PC-3 (cell line): ENCODE results near the gene CCNT1. TPM values are rescaled to one million over a fixed set of nuclear protein-coding genes. Genes with fewer than 3 reads are reported as not detected.

ENCODE experiments used
- ATAC-seq: fragments of 200-7000 bp; cut with Tn5 transposase; 2 replicates; pipeline ENCODE4 v1.9.1; 2020; ENCODE audit warnings: mild to moderate bottlenecking, moderate library complexity
- BruUV-seq: library from RNA; stranded (reverse); fragments of 400-500 nt; replicated peaks from 2 replicates; lab custom pipeline; 2021; lab: Mats Ljungman, UMichigan
- CTCF ChIA-PET: fragments of 300-600 bp; sonication (Branson Sonifier 250); formaldehyde crosslinking; loops from one replicate; lab custom pipeline; 2022; ENCODE audit warnings: antibody characterized with exemption; lab: Charles Lee
- POLR2A ChIA-PET: fragments of 300-600 bp; sonication (Branson Sonifier 250); formaldehyde crosslinking; loops from one replicate; lab custom pipeline; 2022; ENCODE audit warnings: antibody characterized with exemption; ENCODE audit not compliant: unreplicated experiment; lab: Charles Lee
- DNase-seq: peaks from one replicate; pipeline ENCODE4 v3.0.0-alpha.2; 2015
- H2AFZ ChIP-seq: fragments of 300-600 bp; sonication (generic); 2 replicates; pipeline ENCODE4 v1.6.0; 2016; ENCODE audit warnings: antibody characterized with exemption, low read length
- H3F3A ChIP-seq: fragments of 300-600 bp; sonication (generic); one replicate; pipeline ENCODE4 v1.6.0; 2017; ENCODE audit warnings: antibody characterized with exemption, low read length, control low read depth, mild to moderate bottlenecking; ENCODE audit not compliant: unreplicated experiment
- H3K27ac ChIP-seq: fragments of 300-600 bp; sonication (generic); 2 replicates; pipeline ENCODE4 v1.5.1; 2016; ENCODE audit warnings: mild to moderate bottlenecking, low read length
- H3K27me3 ChIP-seq: fragments of 300-600 bp; sonication (generic); 2 replicates; pipeline ENCODE4 v1.6.1; 2016; ENCODE audit warnings: low read length, mixed read lengths
- H3K36me3 ChIP-seq: fragments of 300-600 bp; sonication (generic); 2 replicates; pipeline ENCODE4 v1.6.1; 2016; ENCODE audit warnings: low read depth, mixed run types, low read length, mixed read lengths
- H3K4me1 ChIP-seq: fragments of 300-600 bp; sonication (generic); 2 replicates; pipeline ENCODE4 v1.5.1; 2016; ENCODE audit warnings: low read length; ENCODE audit not compliant: insufficient read depth
- H3K4me2 ChIP-seq: fragments of 300-600 bp; sonication (generic); 2 replicates; pipeline ENCODE4 v1.6.0; 2016; ENCODE audit warnings: low read length
- H3K4me3 ChIP-seq: fragments of 300-600 bp; sonication (generic); 2 replicates; pipeline ENCODE4 v1.5.1; 2016; ENCODE audit warnings: mild to moderate bottlenecking, low read length, mixed read lengths
- H3K79me2 ChIP-seq: fragments of 300-600 bp; sonication (generic); 2 replicates; pipeline ENCODE4 v1.6.1; 2017; ENCODE audit warnings: low read length, mixed read lengths
- H3K9ac ChIP-seq: fragments of 300-600 bp; sonication (generic); 2 replicates; pipeline ENCODE4 v1.6.0; 2016; ENCODE audit warnings: mild to moderate bottlenecking, low read length
- H3K9me2 ChIP-seq: fragments of 300-600 bp; sonication (generic); replicated peaks from 2 replicates; pipeline ENCODE4 v1.6.1; 2016; ENCODE audit warnings: mixed run types, low read length, mixed read lengths
- H3K9me3 ChIP-seq: fragments of 300-600 bp; sonication (generic); 2 replicates; pipeline ENCODE4 v1.6.1; 2016; ENCODE audit warnings: low read length, mixed read lengths
- H4K20me1 ChIP-seq: fragments of 300-600 bp; sonication (generic); 2 replicates; pipeline ENCODE4 v1.6.1; 2016; ENCODE audit warnings: low read length, mixed read lengths
- EZH2 ChIP-seq: fragments of 300-600 bp; sonication (generic); IDR thresholded peaks from one replicate; pipeline ENCODE4 v1.6.1; 2017; ENCODE audit warnings: antibody characterized with exemption, mild to moderate bottlenecking, low read length; ENCODE audit not compliant: unreplicated experiment
- EZH2phosphoT487 ChIP-seq: fragments of 300-600 bp; sonication (generic); IDR thresholded peaks from 2 replicates; pipeline ENCODE4 v1.6.1; 2018; ENCODE audit warnings: mild to moderate bottlenecking, antibody characterized with exemption, low read length, borderline replicate concordance
- intact Hi-C: fragments of 100-400 bp; cut with micrococcal nuclease; formaldehyde crosslinking; loops from 2 replicates; pipeline ENCODE4 v1.9.0; 2023
- total RNA-seq: library from RNA; depleted of rRNA; stranded (reverse); fragments of >200 nt; gene quantifications from 2 replicates; pipeline ENCODE4 v1.2.3, GENCODE V29; 2014
- TF ChIP-seq, protein P1 (sequence below): fragments of 300-600 bp; sonication (generic); conservative IDR thresholded peaks from 2 replicates; pipeline ENCODE4 v1.5.1; 2017; ENCODE audit warnings: antibody characterized with exemption, low read depth, mild to moderate bottlenecking, low read length

Gene CCNT1
- total RNA-seq, 1 experiment from 2014 or later: 20.7 TPM

- TF ChIP-seq, protein P1, sequence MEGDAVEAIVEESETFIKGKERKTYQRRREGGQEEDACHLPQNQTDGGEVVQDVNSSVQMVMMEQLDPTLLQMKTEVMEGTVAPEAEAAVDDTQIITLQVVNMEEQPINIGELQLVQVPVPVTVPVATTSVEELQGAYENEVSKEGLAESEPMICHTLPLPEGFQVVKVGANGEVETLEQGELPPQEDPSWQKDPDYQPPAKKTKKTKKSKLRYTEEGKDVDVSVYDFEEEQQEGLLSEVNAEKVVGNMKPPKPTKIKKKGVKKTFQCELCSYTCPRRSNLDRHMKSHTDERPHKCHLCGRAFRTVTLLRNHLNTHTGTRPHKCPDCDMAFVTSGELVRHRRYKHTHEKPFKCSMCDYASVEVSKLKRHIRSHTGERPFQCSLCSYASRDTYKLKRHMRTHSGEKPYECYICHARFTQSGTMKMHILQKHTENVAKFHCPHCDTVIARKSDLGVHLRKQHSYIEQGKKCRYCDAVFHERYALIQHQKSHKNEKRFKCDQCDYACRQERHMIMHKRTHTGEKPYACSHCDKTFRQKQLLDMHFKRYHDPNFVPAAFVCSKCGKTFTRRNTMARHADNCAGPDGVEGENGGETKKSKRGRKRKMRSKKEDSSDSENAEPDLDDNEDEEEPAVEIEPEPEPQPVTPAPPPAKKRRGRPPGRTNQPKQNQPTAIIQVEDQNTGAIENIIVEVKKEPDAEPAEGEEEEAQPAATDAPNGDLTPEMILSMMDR: no peak
- TF ChIP-seq EZH2phosphoT487 (no peak), EZH2 (no peak)
- Histone ChIP-seq H3K4me2 (no peak overlapping the region), H3K36me3 (no peaks in the 10 kb centered on the region), H3K27ac (no peak overlapping the region), H3K4me1 (no peaks in the 10 kb centered on the region), H2AFZ (no peak overlapping the region), H3K79me2 (no peaks in the 10 kb centered on the region), H3K9me2 (no peaks in the 10 kb centered on the region), H3K9me3 (no peaks in the 10 kb centered on the region), H3K9ac (no peak overlapping the region), H3K27me3 (no peaks in the 10 kb centered on the region), H3F3A (no peaks in the 10 kb centered on the region), H3K4me3 (no peak overlapping the region), H4K20me1 (no peaks in the 10 kb centered on the region)
- ChIA-PET POLR2A (no interaction called here), CTCF (no interaction called here)
- intact Hi-C loops: no loop called here
- BruUV-seq: no TSS peak
- ATAC-seq (no peak), DNase-seq (no peak)
Measured at GRCh38 chr12:48758186-48758585, 41.7 kb upstream of the CCNT1 start.

DNA sequence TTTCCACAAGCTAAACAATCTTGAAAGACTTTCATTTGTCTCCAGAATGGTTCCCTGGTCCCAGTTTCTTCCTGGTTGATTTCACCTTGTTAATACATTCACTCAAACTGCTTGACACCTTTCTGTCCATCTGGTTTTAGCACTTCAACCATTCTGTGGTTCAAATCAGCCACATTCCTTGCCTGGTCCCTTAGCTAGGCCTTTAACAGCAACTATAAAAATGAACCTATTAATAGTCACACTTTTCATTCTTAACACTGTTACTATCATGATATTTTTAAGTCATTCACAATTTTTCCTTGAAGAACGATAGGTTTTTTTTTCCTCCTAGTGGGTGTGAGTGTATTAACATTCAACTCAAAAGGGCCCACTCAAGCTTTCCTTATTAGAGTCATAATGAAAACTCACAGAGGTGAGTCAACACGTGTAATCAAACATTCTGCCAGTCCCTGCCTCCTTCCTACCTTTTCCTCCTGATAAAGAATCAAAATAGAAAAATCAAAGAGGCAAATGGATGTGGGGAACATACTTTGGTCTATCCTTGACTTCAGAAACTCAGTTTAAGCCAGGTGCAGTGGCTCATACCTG, 34.4 kb upstream of the CCNT1 start:
- intact Hi-C loops: no loop called here
- no peaks in the 10 kb centered on the region for H3K79me2 ChIP-seq
- H3K9me2 ChIP-seq: no peaks in the 10 kb centered on the region
- no peak overlapping the region for H2AFZ ChIP-seq
- H3K36me3 ChIP-seq: no peaks in the 10 kb centered on the region
- no peak overlapping the region for H3K4me2 ChIP-seq
- ChIA-PET CTCF (no interaction called here), POLR2A (no interaction called here)
- H3K27me3 ChIP-seq: no peaks in the 10 kb centered on the region
- no peak overlapping the region for H3K4me3 ChIP-seq
- TF ChIP-seq, protein P1: no peak
- H4K20me1 ChIP-seq: no peaks in the 10 kb centered on the region
- H3K9me3 ChIP-seq: no peaks in the 10 kb centered on the region
- BruUV-seq: no TSS peak
- H3K27ac ChIP-seq: no peak overlapping the region
- H3K9ac ChIP-seq: no peak overlapping the region
- DNase-seq (peak; percentile 35), ATAC-seq (peak; percentile 43)
- H3K4me1 ChIP-seq: peaks cover 4% of the 10 kb centered on the region; the same call in 1 of the 2 replicates
- no peaks in the 10 kb centered on the region for H3F3A ChIP-seq

- Histone ChIP-seq H3F3A (no peaks in the 10 kb centered on the region), H3K27ac (no peak overlapping the region), H3K4me2 (no peak overlapping the region), H3K4me3 (no peak overlapping the region), H4K20me1 (no peaks in the 10 kb centered on the region), H3K9me3 (no peaks in the 10 kb centered on the region), H3K79me2 (no peaks in the 10 kb centered on the region), H3K27me3 (no peaks in the 10 kb centered on the region), H3K9me2 (no peaks in the 10 kb centered on the region), H3K9ac (no peak overlapping the region), H3K4me1 (peaks cover 4% of the 10 kb centered on the region; the same call in 1 of the 2 replicates), H2AFZ (no peak overlapping the region), H3K36me3 (no peaks in the 10 kb centered on the region)
- ChIA-PET POLR2A (no interaction called here), CTCF (no interaction called here)
- ATAC-seq (peak; percentile 38), DNase-seq (peak; percentile 10)
- intact Hi-C loops: no loop called here
- TF ChIP-seq EZH2phosphoT487 (no peak), EZH2 (no peak)
- TF ChIP-seq, protein P1: no peak
- no TSS peak for BruUV-seq
Measured at GRCh38 chr12:48750215-48750614, 33.7 kb upstream of the CCNT1 start.
